HepG2 (cell line): ENCODE data around the gene SCFD2. TPM values are rescaled to one million over a fixed set of nuclear protein-coding genes. Genes with fewer than 3 reads are reported as not detected.

Source experiments
- ATAC-seq: fragments of 200-7000 bp; cut with Tn5 transposase; 3 replicates; pipeline ENCODE4 v1.9.1; 2020; ENCODE audit warnings: mild to moderate bottlenecking, moderate library complexity
- BruUV-seq: library from RNA; stranded (reverse); fragments of 400-500 nt; replicated peaks from 2 replicates; lab custom pipeline; 2021; lab: Mats Ljungman, UMichigan
- CTCF ChIA-PET: fragments of 300-600 bp; formaldehyde crosslinking; extraction: SDS; loops from one replicate; lab custom pipeline; 2021; ENCODE audit warnings: low total read pairs, inconsistent platforms, low intra/inter-chr PET ratio; lab: Yijun Ruan, JAX
- POLR2A ChIA-PET: fragments of 350-600 bp; sonication (Branson Sonifier 250); formaldehyde crosslinking; loops from one replicate; lab custom pipeline; 2020; ENCODE audit warnings: antibody characterized with exemption, inconsistent platforms; lab: Yijun Ruan, JAX
- DNase-seq: peaks from one replicate; pipeline ENCODE4 v3.0.0-alpha.2; 2015; ENCODE audit warnings: low spot score
- FAIRE-seq: peaks from 3 replicates; lab custom pipeline; 2011; peaks lifted over from hg19 to GRCh38; lab: Jason Lieb, UNC
- H2AFZ ChIP-seq: one replicate; pipeline ENCODE4 v1.6.1; 2011; ENCODE audit warnings: low read length, inconsistent platforms
- H3K27ac ChIP-seq: fragments of 300-600 bp; 3 replicates; pipeline ENCODE4 v1.8.0; 2011; ENCODE audit warnings: mixed run types, mild to moderate bottlenecking, mixed read lengths, low read length, inconsistent platforms; ENCODE audit not compliant: insufficient read depth; ENCODE audit errors: extremely low read length
- H3K27me3 ChIP-seq, 2 experiments: fragments of 200-600 bp in 1 of 2; 2 replicates in 1 of 2; 3 replicates in 1 of 2; pipeline versions ENCODE4 v1.6.0 to v1.8.0; 2011; ENCODE audit warnings: low read length in 2 of 2, mild to moderate bottlenecking in 2 of 2, moderate library complexity in 2 of 2, inconsistent platforms in 1 of 2; ENCODE audit not compliant: insufficient read depth in 2 of 2, control insufficient read depth in 1 of 2
- H3K36me3 ChIP-seq, 2 experiments: fragments of 200-600 bp in 1 of 2; replicated peaks in 1 of 2; 2 replicates in 1 of 2; 3 replicates in 1 of 2; pipeline versions ENCODE4 v1.5.1 to v1.8.0; 2011; ENCODE audit warnings: low read length in 2 of 2, inconsistent platforms in 1 of 2; ENCODE audit not compliant: insufficient read depth in 2 of 2, control insufficient read depth in 1 of 2
- H3K4me1 ChIP-seq: 2 replicates; pipeline ENCODE4 v1.5.1; 2012; ENCODE audit warnings: low read length, inconsistent platforms; ENCODE audit not compliant: insufficient read depth
- H3K4me2 ChIP-seq: 2 replicates; pipeline ENCODE4 v1.6.0; 2011; ENCODE audit warnings: low read depth, low read length, inconsistent platforms
- H3K4me3 ChIP-seq, 3 experiments: fragments of 200-600 bp in 1 of 3; sonication (generic), shearing (Covaris generic) in 1 of 3; replicated peaks in 1 of 3; 2 replicates each; pipeline ENCODE4 v1.5.1; 2011 to 2016; ENCODE audit warnings: low read length in 3 of 3, inconsistent platforms in 2 of 3, low read depth in 2 of 3, mild to moderate bottlenecking in 2 of 3, control low read depth in 1 of 3, mixed read lengths in 1 of 3; ENCODE audit not compliant: insufficient read depth in 1 of 3
- H3K79me2 ChIP-seq: one replicate; pipeline ENCODE4 v1.6.1; 2011; ENCODE audit warnings: low read length, inconsistent platforms; ENCODE audit not compliant: insufficient read depth
- H3K9ac ChIP-seq: 2 replicates; pipeline ENCODE4 v1.6.0; 2011; ENCODE audit warnings: mild to moderate bottlenecking, low read depth, low read length, inconsistent platforms; ENCODE audit not compliant: insufficient read depth
- H3K9me3 ChIP-seq: 2 replicates; pipeline ENCODE4 v1.5.1; 2012; ENCODE audit warnings: mild to moderate bottlenecking, low read length
- H4K20me1 ChIP-seq: 2 replicates; pipeline ENCODE4 v1.6.0; 2011; ENCODE audit warnings: inconsistent platforms, mild to moderate bottlenecking, low read length, moderate library complexity; ENCODE audit not compliant: insufficient read depth
- ARID2 ChIP-seq: sonication (generic); formaldehyde crosslinking; IDR thresholded peaks from 2 replicates; pipeline ENCODE4 v1.8.1; 2022; ENCODE audit warnings: mild to moderate bottlenecking, missing genetic modification reagents, borderline replicate concordance
- E2F1 ChIP-seq: sonication (generic); formaldehyde crosslinking; IDR thresholded peaks from 2 replicates; pipeline ENCODE4 v1.5.0; 2020; ENCODE audit warnings: missing genetic modification reagents
- HMGA1 ChIP-seq: sonication (generic); formaldehyde crosslinking; conservative IDR thresholded peaks from 2 replicates; pipeline ENCODE4 v1.4.0; 2020; ENCODE audit warnings: missing genetic modification reagents
- HNF4A ChIP-seq: sonication (generic); formaldehyde crosslinking; IDR thresholded peaks from 2 replicates; pipeline ENCODE4 v1.4.0; 2020; ENCODE audit warnings: missing genetic modification reagents
- HNRNPH1 ChIP-seq: fragments of 200-400 bp; formaldehyde crosslinking; optimal IDR thresholded peaks from 2 replicates; pipeline ENCODE3; 2017; ENCODE audit warnings: mild to moderate bottlenecking, low read depth, low read length
- NR2F6 ChIP-seq, 2 experiments: IDR thresholded peaks; 2 replicates each; pipeline ENCODE4 v1.6.1; 2016; ENCODE audit warnings: antibody characterized with exemption in 1 of 2, mild to moderate bottlenecking in 1 of 2
- SRSF9 ChIP-seq: fragments of 200-400 bp; formaldehyde crosslinking; IDR thresholded peaks from 2 replicates; pipeline ENCODE4 v1.6.1; 2018; ENCODE audit warnings: borderline replicate concordance, mild to moderate bottlenecking, low read depth, low read length; ENCODE audit not compliant: insufficient read depth, poor library complexity, severe bottlenecking
- TAF15 ChIP-seq: fragments of 200-400 bp; formaldehyde crosslinking; IDR thresholded peaks from one replicate; pipeline ENCODE4 v1.6.1; 2018; ENCODE audit warnings: mild to moderate bottlenecking, low read depth, low read length; ENCODE audit not compliant: poor library complexity, severe bottlenecking
- TBL1XR1 ChIP-seq: fragments of 150-350 bp; IDR thresholded peaks from 2 replicates; pipeline ENCODE4 v1.6.1; 2014; ENCODE audit warnings: borderline replicate concordance, low read length; ENCODE audit not compliant: partially characterized antibody
- ZNF546 ChIP-seq: sonication (generic); formaldehyde crosslinking; conservative IDR thresholded peaks from 2 replicates; pipeline ENCODE4 v1.8.1; 2023; ENCODE audit warnings: mild to moderate bottlenecking, missing genetic modification reagents
- WGBS: methylation state at CpG from one replicate; pipeline ENCODE4 v1.1.6; 2017; ENCODE audit warnings: low lambda C conversion rate; 5-methylcytosine and 5-hydroxymethylcytosine counted together
- in situ Hi-C: cut with HindIII; loops from 2 replicates; pipeline ENCODE4 v1.10.0; 2017; ENCODE audit warnings: low pct_unique_long_range_greater_than_20kb; ENCODE audit not compliant: extremely low pct_ligation_motif_present
- intact Hi-C: fragments of 100-400 bp; cut with micrococcal nuclease; formaldehyde crosslinking; loops from one replicate; pipeline ENCODE4 v1.10.0; 2022; ENCODE audit not compliant: unreplicated experiment
- polyA plus RNA-seq, 8 experiments: library from polyadenylated mRNA; depleted of rRNA in 3 of 8; stranded (reverse) in 7 of 8; unstranded in 1 of 8; fragments of >200 nt; fragmentation: Illumina TruSeq in 4 of 8; extraction: Trizol in 4 of 8; gene quantifications; 2 replicates each; pipeline versions ENCODE4 v1.2.1 to v1.2.3, GENCODE V29; 2011 to 2016; ENCODE audit warnings: low read depth in 4 of 8, missing spikeins in 1 of 8, mixed read lengths in 1 of 8; ENCODE audit not compliant: insufficient read depth in 1 of 8
- total RNA-seq, 5 experiments: library from RNA; depleted of rRNA; stranded (reverse); fragments of >200 nt; fragmentation: Illumina TruSeq; extraction: Trizol; gene quantifications; 2 replicates each; pipeline ENCODE4 v1.2.3, GENCODE V29; 2016; ENCODE audit warnings: low read depth in 1 of 5
- TF ChIP-seq, protein P1 (sequence below): sonication (generic); formaldehyde crosslinking; conservative IDR thresholded peaks from 2 replicates; pipeline ENCODE4 v1.4.0; 2020; ENCODE audit warnings: mild to moderate bottlenecking, missing genetic modification reagents, moderate library complexity
- TF ChIP-seq, protein P2 (sequence below): sonication (generic); formaldehyde crosslinking; IDR thresholded peaks from 2 replicates; pipeline ENCODE4 v1.5.0; 2020; ENCODE audit warnings: missing genetic modification reagents

The SCFD2 gene
- total and polyA plus RNA-seq, 2 of the 13 experiments (the other 11 are each of a cell fraction or from before 2014, with no cell fraction given), result 4.6 to 15.6 TPM

DNA sequence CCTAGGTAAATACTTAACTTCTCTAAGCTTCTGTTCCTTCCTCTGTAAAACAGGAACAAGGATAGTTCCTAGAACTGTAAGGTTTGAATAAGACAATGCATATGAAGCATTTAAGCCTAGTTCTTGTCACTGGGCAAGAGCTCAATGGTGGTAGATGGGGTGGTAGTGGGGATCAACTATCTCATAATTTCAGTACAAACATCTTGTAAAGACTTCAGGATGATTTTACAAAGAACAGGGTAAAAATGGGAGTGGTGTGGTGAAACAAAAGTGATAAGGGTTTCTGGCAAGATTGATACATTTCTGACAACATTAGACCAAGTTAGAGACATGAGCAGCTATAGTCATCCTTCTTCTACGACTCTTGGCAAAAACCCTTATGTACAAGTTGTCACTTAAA, 137.8 kb downstream of the SCFD2 start (continued):
- TF ChIP-seq, protein P1, sequence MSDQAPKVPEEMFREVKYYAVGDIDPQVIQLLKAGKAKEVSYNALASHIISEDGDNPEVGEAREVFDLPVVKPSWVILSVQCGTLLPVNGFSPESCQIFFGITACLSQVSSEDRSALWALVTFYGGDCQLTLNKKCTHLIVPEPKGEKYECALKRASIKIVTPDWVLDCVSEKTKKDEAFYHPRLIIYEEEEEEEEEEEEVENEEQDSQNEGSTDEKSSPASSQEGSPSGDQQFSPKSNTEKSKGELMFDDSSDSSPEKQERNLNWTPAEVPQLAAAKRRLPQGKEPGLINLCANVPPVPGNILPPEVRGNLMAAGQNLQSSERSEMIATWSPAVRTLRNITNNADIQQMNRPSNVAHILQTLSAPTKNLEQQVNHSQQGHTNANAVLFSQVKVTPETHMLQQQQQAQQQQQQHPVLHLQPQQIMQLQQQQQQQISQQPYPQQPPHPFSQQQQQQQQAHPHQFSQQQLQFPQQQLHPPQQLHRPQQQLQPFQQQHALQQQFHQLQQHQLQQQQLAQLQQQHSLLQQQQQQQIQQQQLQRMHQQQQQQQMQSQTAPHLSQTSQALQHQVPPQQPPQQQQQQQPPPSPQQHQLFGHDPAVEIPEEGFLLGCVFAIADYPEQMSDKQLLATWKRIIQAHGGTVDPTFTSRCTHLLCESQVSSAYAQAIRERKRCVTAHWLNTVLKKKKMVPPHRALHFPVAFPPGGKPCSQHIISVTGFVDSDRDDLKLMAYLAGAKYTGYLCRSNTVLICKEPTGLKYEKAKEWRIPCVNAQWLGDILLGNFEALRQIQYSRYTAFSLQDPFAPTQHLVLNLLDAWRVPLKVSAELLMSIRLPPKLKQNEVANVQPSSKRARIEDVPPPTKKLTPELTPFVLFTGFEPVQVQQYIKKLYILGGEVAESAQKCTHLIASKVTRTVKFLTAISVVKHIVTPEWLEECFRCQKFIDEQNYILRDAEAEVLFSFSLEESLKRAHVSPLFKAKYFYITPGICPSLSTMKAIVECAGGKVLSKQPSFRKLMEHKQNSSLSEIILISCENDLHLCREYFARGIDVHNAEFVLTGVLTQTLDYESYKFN (CRISPR knock-in tag), result no peak
- TF ChIP-seq ZNF546 (no peak), TAF15 (no peak), E2F1 (CRISPR knock-in tag) (no peak), SRSF9 (no peak), ARID2 (CRISPR knock-in tag) (no peak), HMGA1 (no peak), HNRNPH1 (no peak)

- Histone ChIP-seq H3K79me2 (no peaks in the 10 kb centered on the region), H3K27me3 (no peaks in the 10 kb centered on the region), H3K9ac (no peak overlapping the region), H3K9me3 (no peaks in the 10 kb centered on the region), H3K4me2 (no peak overlapping the region), H3K4me1 (no peaks in the 10 kb centered on the region), H3K4me3 (no peak overlapping the region), H4K20me1 (no peaks in the 10 kb centered on the region), H3K36me3 (no peaks in the 10 kb centered on the region), H3K27ac (no peak overlapping the region), H2AFZ (no peak overlapping the region)
- BruUV-seq, result no TSS peak
- intact Hi-C loops (no loop called here), in situ Hi-C loops (no loop called here)
- no peak for TF ChIP-seq TBL1XR1
- no peak for TF ChIP-seq NR2F6 (IDR thresholded peaks at IDR 0.05)
- TF ChIP-seq NR2F6 (CRISPR knock-in tag; IDR thresholded peaks at IDR 0.05), result no peak
- TF ChIP-seq, protein P2, sequence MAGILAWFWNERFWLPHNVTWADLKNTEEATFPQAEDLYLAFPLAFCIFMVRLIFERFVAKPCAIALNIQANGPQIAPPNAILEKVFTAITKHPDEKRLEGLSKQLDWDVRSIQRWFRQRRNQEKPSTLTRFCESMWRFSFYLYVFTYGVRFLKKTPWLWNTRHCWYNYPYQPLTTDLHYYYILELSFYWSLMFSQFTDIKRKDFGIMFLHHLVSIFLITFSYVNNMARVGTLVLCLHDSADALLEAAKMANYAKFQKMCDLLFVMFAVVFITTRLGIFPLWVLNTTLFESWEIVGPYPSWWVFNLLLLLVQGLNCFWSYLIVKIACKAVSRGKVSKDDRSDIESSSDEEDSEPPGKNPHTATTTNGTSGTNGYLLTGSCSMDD, result no peak
- TF ChIP-seq HNF4A, result no peak
- no peak for DNase-seq
- ChIA-PET CTCF (no interaction called here), POLR2A (no interaction called here)
- 63% methylated on average over 3 of the region's 3 CpGs for WGBS
- no peak for ATAC-seq
- no peak for FAIRE-seq
Observed at GRCh38 chr4:53227451-53227850, 138.4 kb downstream of the SCFD2 start.
